Measurements from ENCODE around the gene KDM4D. TPM values are rescaled to one million over a fixed set of nuclear protein-coding genes. Genes with fewer than 3 reads are reported as not detected.

Gene KDM4D
- polyA plus RNA-seq, 1 donor (not counting 4 experiments of a cell fraction or from before 2014, with no cell fraction given): 1.1 TPM

GRCh38 chr11:94934362-94934761 is 39.1 kb upstream of the KDM4D start:
- H4K20me1 ChIP-seq (ENCODE audit: control insufficient read depth, extremely low read depth, insufficient read depth, low read length): no peaks in the 10 kb centered on the region
- no peaks in the 10 kb centered on the region for H3K9me3 ChIP-seq (ENCODE audit: control insufficient read depth, low read depth, low read length)
- no peaks in the 10 kb centered on the region for H3K9me1 ChIP-seq (ENCODE audit: control insufficient read depth, extremely low read depth, insufficient read depth, low read length)
- no peak overlapping the region for H3K4me3 ChIP-seq (ENCODE audit: control insufficient read depth in 2 of 3, extremely low read depth in 1 of 3, insufficient read depth in 2 of 3, low read depth in 1 of 3, low read length in 3 of 3)
- no peaks in the 10 kb centered on the region for H3K36me3 ChIP-seq (ENCODE audit: control insufficient read depth in 2 of 2, extremely low read depth in 1 of 2, insufficient read depth in 2 of 2, low read length in 2 of 2)
- no peak overlapping the region for H2AFZ ChIP-seq (ENCODE audit: control insufficient read depth, low read length)
- no peak overlapping the region for H3K27ac ChIP-seq (ENCODE audit: control insufficient read depth, insufficient read depth, low read length)
- H3K79me2 ChIP-seq (ENCODE audit: control insufficient read depth, insufficient read depth, low read length): no peaks in the 10 kb centered on the region
- FAIRE-seq (no peak), DNase-seq (ENCODE audit: low read depth, low spot score) (no peak)
- H3K27me3 ChIP-seq (ENCODE audit: control insufficient read depth, extremely low read depth, insufficient read depth, low read length): no peaks in the 10 kb centered on the region
- no peak overlapping the region for H3K9ac ChIP-seq (ENCODE audit: control insufficient read depth, extremely low read depth, insufficient read depth, low read length)
- no peaks in the 10 kb centered on the region for H3K4me1 ChIP-seq (ENCODE audit: control insufficient read depth, extremely low read depth, insufficient read depth, low read length)
- no peak overlapping the region for H3K4me2 ChIP-seq (ENCODE audit: control insufficient read depth, extremely low read depth, insufficient read depth, low read depth, low read length)
- dilution Hi-C loops (cut with MboI; ENCODE audit: extremely low pct_ligation_motif_present, low sequenced_read_pairs): no loop called here
- TF ChIP-seq EZH2 (IDR thresholded peaks at IDR 0.05; ENCODE audit: low read length): no peak
- TF ChIP-seq CTCF (optimal IDR thresholded peaks at IDR 0.05 in 1 of 3, IDR thresholded peaks at IDR 0.05 in 1 of 3, conservative IDR thresholded peaks at IDR 0.05 in 1 of 3; ENCODE audit: extremely low read depth in 1 of 3, insufficient read depth in 2 of 3, low read length in 3 of 3): no peak

- H3K36me3 ChIP-seq (ENCODE audit: control insufficient read depth in 2 of 2, extremely low read depth in 1 of 2, insufficient read depth in 2 of 2, low read length in 2 of 2): no peaks in the 10 kb centered on the region
- dilution Hi-C loops (cut with MboI; ENCODE audit: extremely low pct_ligation_motif_present, low sequenced_read_pairs): no loop called here
- H3K4me3 ChIP-seq (ENCODE audit: control insufficient read depth in 2 of 3, extremely low read depth in 1 of 3, insufficient read depth in 2 of 3, low read depth in 1 of 3, low read length in 3 of 3): no peak overlapping the region
- H3K9me1 ChIP-seq (ENCODE audit: control insufficient read depth, extremely low read depth, insufficient read depth, low read length): no peaks in the 10 kb centered on the region
- no peaks in the 10 kb centered on the region for H3K79me2 ChIP-seq (ENCODE audit: control insufficient read depth, insufficient read depth, low read length)
- no peak overlapping the region for H3K9ac ChIP-seq (ENCODE audit: control insufficient read depth, extremely low read depth, insufficient read depth, low read length)
- no peak overlapping the region for H3K4me2 ChIP-seq (ENCODE audit: control insufficient read depth, extremely low read depth, insufficient read depth, low read depth, low read length)
- no peaks in the 10 kb centered on the region for H3K9me3 ChIP-seq (ENCODE audit: control insufficient read depth, low read depth, low read length)
- TF ChIP-seq EZH2 (IDR thresholded peaks at IDR 0.05; ENCODE audit: low read length) (no peak), CTCF (optimal IDR thresholded peaks at IDR 0.05 in 1 of 3, IDR thresholded peaks at IDR 0.05 in 1 of 3, conservative IDR thresholded peaks at IDR 0.05 in 1 of 3; ENCODE audit: extremely low read depth in 1 of 3, insufficient read depth in 2 of 3, low read length in 3 of 3) (no peak)
- DNase-seq (ENCODE audit: low read depth, low spot score): no peak
- no peak for FAIRE-seq
- H3K4me1 ChIP-seq (ENCODE audit: control insufficient read depth, extremely low read depth, insufficient read depth, low read length): no peaks in the 10 kb centered on the region
- H3K27me3 ChIP-seq (ENCODE audit: control insufficient read depth, extremely low read depth, insufficient read depth, low read length): no peaks in the 10 kb centered on the region
- H4K20me1 ChIP-seq (ENCODE audit: control insufficient read depth, extremely low read depth, insufficient read depth, low read length): no peaks in the 10 kb centered on the region
- no peak overlapping the region for H2AFZ ChIP-seq (ENCODE audit: control insufficient read depth, low read length)
- no peak overlapping the region for H3K27ac ChIP-seq (ENCODE audit: control insufficient read depth, insufficient read depth, low read length)
Measured at GRCh38 chr11:94934846-94935245, 38.7 kb upstream of the KDM4D start.

Data from keratinocyte (primary cell).